GM23248 (cell line): ENCODE data around the gene CDKN3. TPM values are rescaled to one million over a fixed set of nuclear protein-coding genes. Genes with fewer than 3 reads are reported as not detected.
"Not testable (repeated sequence)": the region's sequence is repeated elsewhere in the genome, so short reads cannot be mapped to it uniquely, and the experiment has no call there.

Experiments used
- DNase-seq: peaks from one replicate; pipeline ENCODE4 v3.0.0-alpha.2; 2015
- H2AFZ ChIP-seq: fragments of 200-600 bp; sonication (generic); 2 replicates; pipeline ENCODE4 v1.6.1; 2016; ENCODE audit warnings: antibody characterized with exemption
- H3F3A ChIP-seq: fragments of 200-600 bp; sonication (generic); 2 replicates; pipeline ENCODE4 v1.6.1; 2016; ENCODE audit warnings: mild to moderate bottlenecking, antibody characterized with exemption, mixed run types; ENCODE audit not compliant: insufficient read depth
- H3K27ac ChIP-seq: fragments of 200-600 bp; sonication (generic); 2 replicates; pipeline ENCODE4 v1.5.1; 2016; ENCODE audit warnings: mild to moderate bottlenecking
- H3K27me3 ChIP-seq: fragments of 200-600 bp; sonication (generic); replicated peaks from 2 replicates; pipeline ENCODE4 v1.6.1; 2016; ENCODE audit warnings: mild to moderate bottlenecking; ENCODE audit not compliant: insufficient read depth
- H3K36me3 ChIP-seq: fragments of 200-600 bp; sonication (generic); 2 replicates; pipeline ENCODE4 v1.6.1; 2016; ENCODE audit warnings: low read depth, mild to moderate bottlenecking
- H3K4me1 ChIP-seq: fragments of 200-600 bp; sonication (generic); 2 replicates; pipeline ENCODE4 v1.6.1; 2016; ENCODE audit warnings: mild to moderate bottlenecking; ENCODE audit not compliant: insufficient read depth
- H3K4me2 ChIP-seq: fragments of 200-600 bp; sonication (generic); one replicate; pipeline ENCODE4 v1.6.1; 2016; ENCODE audit warnings: mild to moderate bottlenecking; ENCODE audit not compliant: unreplicated experiment
- H3K4me3 ChIP-seq: fragments of 200-600 bp; sonication (generic); 2 replicates; pipeline ENCODE4 v1.5.1; 2016; ENCODE audit warnings: mild to moderate bottlenecking
- H3K79me2 ChIP-seq: fragments of 200-600 bp; sonication (generic); 2 replicates; pipeline ENCODE4 v1.6.1; 2016; ENCODE audit warnings: mild to moderate bottlenecking; ENCODE audit not compliant: insufficient read depth
- H3K9ac ChIP-seq: fragments of 200-600 bp; sonication (generic); 2 replicates; pipeline ENCODE4 v1.6.1; 2016; ENCODE audit warnings: mild to moderate bottlenecking
- H3K9me2 ChIP-seq: fragments of 200-600 bp; sonication (generic); 2 replicates; pipeline ENCODE4 v1.6.1; 2016; ENCODE audit warnings: mixed run types, mild to moderate bottlenecking, moderate library complexity; ENCODE audit not compliant: insufficient read depth
- H3K9me3 ChIP-seq: fragments of 200-600 bp; sonication (generic); one replicate; pipeline ENCODE4 v1.6.1; 2017; ENCODE audit warnings: low read depth
- H4K20me1 ChIP-seq: fragments of 200-600 bp; sonication (generic); 2 replicates; pipeline ENCODE4 v1.6.0; 2016; ENCODE audit not compliant: insufficient read depth
- EZH2 ChIP-seq: fragments of 200-600 bp; sonication (generic); IDR thresholded peaks from 2 replicates; pipeline ENCODE4 v1.6.1; 2018; ENCODE audit warnings: antibody characterized with exemption, mild to moderate bottlenecking; ENCODE audit not compliant: insufficient read depth, poor library complexity, severe bottlenecking
- EZH2phosphoT487 ChIP-seq: fragments of 200-600 bp; sonication (generic); IDR thresholded peaks from 2 replicates; pipeline ENCODE4 v1.6.1; 2018; ENCODE audit warnings: antibody characterized with exemption, moderate library complexity, mild to moderate bottlenecking, low read depth; ENCODE audit not compliant: insufficient read depth
- WGBS, 2 experiments: methylation state at CpG; one replicate each; pipeline ENCODE4 v1.1.6; 2015 to 2017; ENCODE audit warnings: low lambda C conversion rate in 2 of 2, low coverage in 1 of 2; ENCODE audit errors: missing lambda C conversion rate in 2 of 2; 5-methylcytosine and 5-hydroxymethylcytosine counted together
- in situ Hi-C: fragments of 300-500 bp; cut with MboI; formaldehyde crosslinking; loops from 2 replicates; pipeline ENCODE4 v1.15.0; 2020
- polyA plus RNA-seq: library from polyadenylated mRNA; unstranded; fragments of >200 nt; fragmentation: Nextera tagmentation; extraction: Ambion mirVana; gene quantifications from 2 replicates; pipeline ENCODE4 v1.2.1, GENCODE V29; 2016
- total RNA-seq: library from RNA; depleted of rRNA; stranded (reverse); fragments of >200 nt; shearing (Covaris generic); gene quantifications from 2 replicates; pipeline ENCODE4 v1.2.3, GENCODE V29; 2014

CDKN3 gene
- total and polyA plus RNA-seq, 2 experiments from 2014 or later, result 20.1 to 41.8 TPM

DNA sequence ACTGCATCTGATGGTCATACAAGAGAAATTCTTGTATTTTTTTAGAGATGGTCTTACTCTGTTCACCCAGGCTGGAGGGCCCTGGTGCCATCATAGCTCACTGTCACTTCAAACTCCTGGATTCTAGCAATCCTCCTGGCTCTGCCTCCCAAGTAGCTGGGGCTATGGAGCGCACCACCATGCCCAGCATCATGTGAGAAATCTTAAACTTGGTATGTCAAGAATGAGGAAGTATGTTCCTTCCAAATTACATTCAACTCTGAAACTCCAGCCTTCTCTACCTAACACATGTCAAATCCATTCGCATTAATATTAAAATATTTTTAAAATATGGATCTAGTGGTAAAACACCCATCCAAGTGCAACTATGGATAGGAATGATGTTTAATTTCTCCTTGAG, 27.5 kb upstream of the CDKN3 start:
- no peak overlapping the region for H2AFZ ChIP-seq
- H3K36me3 ChIP-seq, result no peaks in the 10 kb centered on the region
- no peaks in the 10 kb centered on the region for H4K20me1 ChIP-seq
- H3K9ac ChIP-seq, result no peak overlapping the region
- peaks cover 13% of the 10 kb centered on the region for H3K4me1 ChIP-seq
- H3K4me2 ChIP-seq, result no peak overlapping the region
- 92 to 96% methylated on average over 2 of the region's 2 CpGs for WGBS, 2 experiments
- no peak for TF ChIP-seq EZH2phosphoT487
- TF ChIP-seq EZH2, result no peak
- H3K79me2 ChIP-seq, result no peaks in the 10 kb centered on the region
- no peaks in the 10 kb centered on the region for H3K9me2 ChIP-seq
- H3K4me3 ChIP-seq, result no peak overlapping the region
- H3F3A ChIP-seq, result peaks cover 13% of the 10 kb centered on the region
- DNase-seq, result no peak
- no peaks in the 10 kb centered on the region for H3K9me3 ChIP-seq
- in situ Hi-C loops, result no loop called here
- H3K27ac ChIP-seq, result no peak overlapping the region
- no peaks in the 10 kb centered on the region for H3K27me3 ChIP-seq

DNA sequence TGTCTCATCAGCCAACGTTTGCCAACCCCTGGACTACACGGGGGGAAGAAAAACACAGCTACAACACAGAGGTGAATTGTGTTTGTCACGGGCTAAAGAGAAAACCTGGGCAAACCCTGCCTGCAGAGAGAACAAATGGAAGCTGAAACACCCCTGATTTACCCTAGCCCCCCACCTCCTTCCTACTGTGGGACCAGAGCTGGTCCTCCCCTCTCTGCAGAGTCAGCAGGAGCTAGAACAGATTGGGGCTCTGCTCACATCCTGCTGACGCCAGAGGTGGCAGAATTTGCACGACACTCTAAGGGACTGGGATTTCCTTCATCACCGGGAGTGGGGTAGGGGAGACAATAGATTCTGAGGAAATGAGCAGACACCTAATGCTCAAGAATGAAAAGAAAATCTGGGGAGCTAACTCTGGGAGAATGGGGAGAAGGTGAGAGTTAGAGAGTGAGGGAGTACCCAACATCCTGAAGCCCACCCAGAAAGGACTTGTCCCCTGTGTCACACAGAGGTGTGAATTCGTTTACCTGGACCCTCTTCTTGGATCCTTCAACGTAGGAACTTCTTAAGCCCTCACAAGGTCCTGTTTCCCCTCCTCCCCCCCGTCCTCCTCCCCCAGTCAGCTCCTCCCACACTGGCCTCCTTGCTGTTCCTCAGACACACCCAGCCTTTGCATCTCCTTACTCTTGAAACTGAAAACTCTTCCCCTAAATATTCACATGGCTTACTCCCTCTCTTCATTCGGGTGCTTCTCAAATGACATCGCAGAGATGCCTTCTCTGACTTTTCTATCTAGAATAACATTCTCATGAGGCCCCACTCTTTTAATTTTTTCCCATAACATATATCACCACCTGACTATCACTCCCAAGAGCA, 26.2 kb upstream of the CDKN3 start:
- in situ Hi-C loops, result no loop called here
- Histone ChIP-seq H3K27ac (no peak overlapping the region), H3K9me2 (no peaks in the 10 kb centered on the region), H3K4me1 (peaks cover under 1% of the 10 kb centered on the region), H3K9me3 (no peaks in the 10 kb centered on the region), H2AFZ (no peak overlapping the region), H4K20me1 (no peaks in the 10 kb centered on the region), H3K36me3 (no peaks in the 10 kb centered on the region), H3F3A (peaks cover under 1% of the 10 kb centered on the region; the same call in 1 of the 2 replicates), H3K27me3 (no peaks in the 10 kb centered on the region), H3K4me3 (no peak overlapping the region), H3K79me2 (no peaks in the 10 kb centered on the region), H3K9ac (no peak overlapping the region), H3K4me2 (no peak overlapping the region)
- TF ChIP-seq EZH2 (no peak), EZH2phosphoT487 (no peak)
- 66 to 68% methylated on average over 11 of the region's 11 CpGs for WGBS, 2 experiments
- no peak for DNase-seq

DNA sequence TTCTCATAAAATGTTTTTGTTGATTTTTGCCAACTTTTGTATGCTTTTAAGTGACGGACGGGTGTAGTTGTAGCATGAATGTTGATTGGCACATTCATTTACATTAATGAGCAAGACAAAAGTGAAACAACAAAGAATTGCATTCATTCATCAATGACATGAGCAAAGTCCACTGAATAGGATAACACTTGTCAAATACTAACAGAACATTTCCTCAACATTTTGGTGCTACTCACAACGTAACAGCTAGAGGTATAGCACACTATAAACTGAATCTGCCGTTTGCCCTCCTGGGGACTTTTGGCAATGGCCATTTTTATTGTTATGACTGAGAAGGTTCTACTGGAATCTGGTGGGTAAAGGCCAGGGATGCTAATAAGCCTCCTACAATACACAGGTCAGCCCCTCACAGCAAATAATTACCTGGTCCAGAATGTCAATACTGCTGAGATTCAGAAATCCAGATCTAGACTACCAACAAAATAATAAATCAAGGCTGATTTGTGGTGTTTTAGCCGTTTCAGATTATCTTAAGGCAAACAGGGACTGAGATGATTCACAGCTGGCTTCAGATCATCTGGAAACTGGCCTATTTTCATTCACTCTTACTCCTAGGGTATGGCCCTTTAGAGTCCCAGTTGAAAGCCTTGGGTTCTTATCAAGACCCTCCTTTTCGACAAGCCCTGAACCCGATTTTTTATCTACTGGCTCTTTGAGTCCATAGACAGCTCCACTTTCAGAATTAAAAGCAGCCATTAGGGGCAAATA, 22.5 kb upstream of the CDKN3 start:
- H3K4me3 ChIP-seq, result no peak overlapping the region
- peaks cover 3% of the 10 kb centered on the region; the same call in 1 of the 2 replicates for H3K27me3 ChIP-seq
- H3K27ac ChIP-seq, result no peak overlapping the region
- no peak overlapping the region for H3K9ac ChIP-seq
- H3F3A ChIP-seq, result no peaks in the 10 kb centered on the region
- DNase-seq, result peak; percentile 45
- no peaks in the 10 kb centered on the region; the same call in 1 of the 2 replicates for H3K4me1 ChIP-seq
- in situ Hi-C loops, result no loop called here
- no peak for TF ChIP-seq EZH2phosphoT487
- no peak for TF ChIP-seq EZH2
- H4K20me1 ChIP-seq, result no peaks in the 10 kb centered on the region
- no peaks in the 10 kb centered on the region for H3K9me3 ChIP-seq
- H3K79me2 ChIP-seq, result no peaks in the 10 kb centered on the region
- no peaks in the 10 kb centered on the region for H3K36me3 ChIP-seq
- H3K9me2 ChIP-seq, result no peaks in the 10 kb centered on the region
- H3K4me2 ChIP-seq, result no peak overlapping the region
- H2AFZ ChIP-seq, result no peak overlapping the region
- 55 to 56% methylated on average over 7 of the region's 7 CpGs for WGBS, 2 experiments

DNA sequence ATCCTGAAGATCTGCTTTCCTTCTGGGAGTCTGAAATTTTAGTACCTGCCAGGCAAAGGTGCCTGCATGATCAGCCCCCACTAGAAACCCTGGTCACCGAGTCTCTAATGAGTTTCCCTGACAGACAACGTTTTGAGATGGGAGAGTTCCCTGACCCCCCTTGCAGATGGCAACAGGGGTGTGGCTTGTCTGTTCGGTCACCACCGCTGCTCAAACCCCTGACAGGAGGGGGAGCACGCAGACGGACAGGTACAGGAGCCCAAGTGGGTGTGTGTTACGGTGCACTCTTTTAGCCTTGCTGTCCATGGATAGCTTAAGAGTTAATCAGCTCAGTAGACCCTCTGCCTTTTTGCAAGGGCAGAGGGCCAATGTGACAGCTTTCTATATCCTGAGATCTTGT, 19.3 kb upstream of the CDKN3 start:
- Histone ChIP-seq H3K27me3 (peaks cover 3% of the 10 kb centered on the region; the same call in 1 of the 2 replicates), H3K4me3 (no peak overlapping the region), H3K36me3 (no peaks in the 10 kb centered on the region), H3K79me2 (no peaks in the 10 kb centered on the region), H3K9ac (no peak overlapping the region), H3K4me1 (no peaks in the 10 kb centered on the region; the same call in 1 of the 2 replicates), H3K9me2 (no peaks in the 10 kb centered on the region), H4K20me1 (no peaks in the 10 kb centered on the region), H3K9me3 (no peaks in the 10 kb centered on the region), H3K4me2 (no peak overlapping the region), H3K27ac (no peak overlapping the region), H2AFZ (no peak overlapping the region), H3F3A (no peaks in the 10 kb centered on the region)
- DNase-seq, result no peak
- in situ Hi-C loops, result no loop called here
- TF ChIP-seq EZH2, result no peak
- no peak for TF ChIP-seq EZH2phosphoT487
- WGBS, 2 experiments, result 26 to 42% methylated on average over 7 of the region's 7 CpGs

DNA sequence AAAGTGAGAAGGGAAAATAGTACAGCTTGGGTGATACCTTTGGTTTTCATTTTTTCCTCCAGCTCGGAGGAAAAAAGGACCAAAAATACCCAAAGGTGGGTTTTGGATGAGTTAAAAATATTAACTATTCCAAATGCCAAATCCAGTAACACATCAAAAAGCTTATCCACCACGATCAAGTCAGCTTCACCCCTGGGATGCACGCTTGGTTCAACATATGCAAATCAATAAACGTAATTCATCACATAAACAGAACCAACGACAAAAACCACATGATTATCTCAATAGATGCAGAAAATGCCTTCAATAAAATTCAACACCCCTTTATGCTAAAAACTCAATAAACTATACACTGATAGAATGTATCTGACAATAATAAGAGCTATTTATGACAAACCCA, 17.9 kb upstream of the CDKN3 start:
- H3K27me3 ChIP-seq, H3K4me1 ChIP-seq, H2AFZ ChIP-seq, H3K9me3 ChIP-seq, DNase-seq, H3K4me2 ChIP-seq, H3K9me2 ChIP-seq, H3K9ac ChIP-seq, H3K4me3 ChIP-seq, H3K27ac ChIP-seq, H3K36me3 ChIP-seq, in situ Hi-C loops, H4K20me1 ChIP-seq, H3F3A ChIP-seq, H3K79me2 ChIP-seq: not testable (repeated sequence)
- WGBS, 2 experiments, result 53 to 54% methylated on average over 5 of the region's 5 CpGs

DNA sequence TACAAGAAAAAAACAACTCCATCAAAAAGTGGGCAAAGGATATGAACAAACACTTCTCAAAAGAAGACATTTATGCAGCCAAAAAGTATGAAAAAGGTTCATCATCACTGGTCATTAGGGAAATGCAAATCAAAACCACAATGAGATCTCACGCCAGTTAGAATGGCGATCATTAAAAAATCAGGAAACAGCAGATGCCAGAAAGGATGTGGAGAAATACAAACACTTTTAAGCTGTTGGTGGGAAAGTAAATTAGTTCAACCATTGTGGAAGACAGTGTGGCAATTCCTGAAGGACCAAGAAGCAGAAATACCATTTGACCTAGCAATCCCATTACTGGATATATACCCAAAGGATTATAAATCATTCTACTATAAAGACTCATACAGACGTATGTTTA, 16.2 kb upstream of the CDKN3 start:
- H3K9me2 ChIP-seq, H3K27ac ChIP-seq, H3K27me3 ChIP-seq, H3K9me3 ChIP-seq, H4K20me1 ChIP-seq, H3F3A ChIP-seq, H3K9ac ChIP-seq, H2AFZ ChIP-seq, H3K4me1 ChIP-seq, H3K79me2 ChIP-seq, H3K4me2 ChIP-seq, DNase-seq, H3K36me3 ChIP-seq, H3K4me3 ChIP-seq, in situ Hi-C loops: not testable (repeated sequence)
- 40 to 50% methylated on average over 3 of the region's 3 CpGs for WGBS, 2 experiments
